A549 treated with DMSO at 1 μM for 4 hours (cell line): Measurements from ENCODE around the gene XPNPEP2. TPM values are rescaled to one million over a fixed set of nuclear protein-coding genes. Genes with fewer than 3 reads are reported as not detected.

Source experiments
- total RNA-seq: library from RNA; stranded (reverse); fragments of 200-300 nt; extraction: Qiagen RNA extraction; gene quantifications from 5 replicates; pipeline ENCODE4 v1.2.3, GENCODE V29; 2022; ENCODE audit warnings: low read depth

The XPNPEP2 gene
- not detected in 5 replicates for total RNA-seq

GRCh38 chrX:129738466-129739308 is at the start of gene XPNPEP2:
Gene XPNPEP2 (plus strand): TSS chrX:129738979. CDS start chrX:129739214, 235 bp downstream.

GRCh38 chrX:129779747-129780146 is 41.0 kb downstream of the XPNPEP2 start, which contains the start of gene SASH3:
Gene SASH3 (plus strand): TSS chrX:129779949. CDS start chrX:129780098, 149 bp downstream.

Other genes with a start within 250 kb of the XPNPEP2 start
- 34.0 to 51.6 TPM (median 49.6 TPM) in 5 replicates for gene SMARCA1, start 215.5 kb upstream of the XPNPEP2 start, total RNA-seq
- 20.6 to 27.5 TPM (median 24.6 TPM) in 5 replicates for gene OCRL, start 198.7 kb upstream of the XPNPEP2 start, total RNA-seq
- gene APLN, start 84.0 kb upstream of the XPNPEP2 start, total RNA-seq: 0.78 to 0.99 TPM (median 0.83 TPM) in 5 replicates
- gene SASH3, start 41.0 kb downstream of the XPNPEP2 start, total RNA-seq: not detected in 5 replicates
- gene ZDHHC9, start 104.9 kb downstream of the XPNPEP2 start, total RNA-seq: 39.6 to 41.4 TPM (median 41.0 TPM) in 5 replicates
- 46.8 to 51.3 TPM (median 48.2 TPM) in 5 replicates for gene UTP14A, start 167.2 kb downstream of the XPNPEP2 start, total RNA-seq
- 5.6 to 10.3 TPM (median 9.3 TPM) in 5 replicates for gene BCORL1, start 243.7 kb downstream of the XPNPEP2 start, total RNA-seq